Measurements from ENCODE around the gene PNMA6E.
A peak's percentile ranks its signal among the peaks of the same experiment; 100 is the strongest.

Gene PNMA6E

DNA sequence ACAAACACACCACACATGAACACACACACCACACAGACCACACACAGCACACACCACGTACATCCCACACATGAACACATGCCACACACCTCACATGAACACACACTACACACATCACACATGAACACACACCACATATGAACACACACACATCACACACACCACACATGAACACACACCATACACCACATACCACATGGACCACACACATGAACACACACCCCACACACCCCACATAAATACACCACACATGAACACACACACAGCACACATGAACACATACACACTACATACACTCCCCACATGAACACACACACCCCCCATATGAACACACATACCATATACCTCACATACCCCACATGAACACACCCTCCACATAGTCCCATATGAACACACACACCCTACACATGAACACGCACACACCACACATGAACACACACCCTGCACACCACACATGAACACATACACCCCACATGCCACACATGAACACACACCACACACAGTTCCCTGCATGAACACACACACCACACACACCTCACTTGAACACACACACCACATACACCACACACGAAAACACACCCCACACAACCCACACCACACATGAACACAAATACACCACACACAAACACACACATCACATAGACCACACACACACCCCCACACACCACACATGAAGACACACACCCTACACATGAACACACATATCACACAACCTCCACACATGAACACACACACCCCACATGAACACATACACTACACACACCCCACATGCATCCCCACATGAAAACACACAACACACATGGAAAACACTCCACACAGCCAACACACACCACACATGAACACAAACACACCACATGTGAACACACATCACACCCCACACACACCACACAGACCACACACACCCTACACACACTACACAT lies 18.3 kb downstream of the PNMA6E start:
- no peak for DNase-seq

DNA sequence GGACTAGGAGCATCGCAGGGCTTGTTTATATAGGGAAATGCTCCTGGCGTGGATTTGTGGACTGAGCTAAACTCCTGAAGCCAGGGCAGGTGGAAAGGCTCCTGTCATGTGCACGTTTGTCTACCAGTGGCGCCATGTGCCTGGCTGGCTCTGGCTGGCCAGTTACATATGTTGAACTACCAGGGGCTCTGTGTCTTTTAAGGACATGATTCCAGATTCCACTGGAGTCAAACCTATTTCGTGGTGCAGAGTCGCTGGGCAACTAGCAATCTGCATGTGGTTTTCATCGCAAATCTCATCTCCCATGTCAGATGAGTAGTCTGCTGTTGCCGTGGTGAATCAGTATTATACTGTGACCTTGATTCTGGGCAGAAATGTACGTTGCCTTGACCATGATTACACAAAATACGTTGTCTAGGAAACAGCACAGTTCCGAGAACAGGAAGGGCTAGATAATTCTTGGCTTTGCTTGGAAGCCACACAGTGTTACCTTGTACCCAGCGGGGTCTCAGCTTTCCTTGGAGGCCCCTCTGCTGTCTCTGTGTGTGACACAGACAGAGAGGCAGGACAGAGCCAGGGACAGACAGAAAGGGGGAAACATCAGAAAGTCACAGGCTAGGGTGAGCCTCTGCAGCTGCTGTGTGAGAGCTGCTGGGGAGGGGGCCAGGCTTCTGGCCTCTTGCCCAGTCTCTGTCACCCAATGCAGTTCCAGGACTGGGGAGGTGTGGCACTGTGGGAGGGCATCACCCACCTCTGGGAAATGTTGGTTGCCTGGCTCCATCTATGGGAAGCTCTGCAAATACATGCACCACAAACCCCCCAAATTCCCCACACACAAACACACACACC lies 19.2 kb downstream of the PNMA6E start:
- peak; percentile 3 for DNase-seq

DNA sequence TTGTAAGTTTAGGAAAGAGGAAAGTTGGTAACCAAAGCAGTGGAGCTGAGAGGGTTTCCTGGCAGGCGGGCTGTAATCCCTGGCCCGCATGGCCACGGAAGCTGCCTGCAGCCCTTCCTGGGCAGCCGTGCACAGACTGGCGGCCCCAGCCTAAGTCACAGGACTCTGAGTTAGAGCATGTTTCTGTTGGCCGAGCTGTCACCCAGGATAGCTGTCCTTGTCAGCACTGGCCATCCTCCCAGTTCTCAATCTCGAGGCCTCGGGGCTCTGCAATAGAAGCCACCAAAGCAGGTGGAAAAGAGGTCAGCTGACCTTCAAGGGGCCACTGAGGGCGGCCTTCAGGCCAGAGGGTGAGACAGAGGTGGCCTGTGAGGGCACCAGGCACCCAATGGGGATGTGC lies 20.5 kb downstream of the PNMA6E start:
- no peak for DNase-seq

DNA sequence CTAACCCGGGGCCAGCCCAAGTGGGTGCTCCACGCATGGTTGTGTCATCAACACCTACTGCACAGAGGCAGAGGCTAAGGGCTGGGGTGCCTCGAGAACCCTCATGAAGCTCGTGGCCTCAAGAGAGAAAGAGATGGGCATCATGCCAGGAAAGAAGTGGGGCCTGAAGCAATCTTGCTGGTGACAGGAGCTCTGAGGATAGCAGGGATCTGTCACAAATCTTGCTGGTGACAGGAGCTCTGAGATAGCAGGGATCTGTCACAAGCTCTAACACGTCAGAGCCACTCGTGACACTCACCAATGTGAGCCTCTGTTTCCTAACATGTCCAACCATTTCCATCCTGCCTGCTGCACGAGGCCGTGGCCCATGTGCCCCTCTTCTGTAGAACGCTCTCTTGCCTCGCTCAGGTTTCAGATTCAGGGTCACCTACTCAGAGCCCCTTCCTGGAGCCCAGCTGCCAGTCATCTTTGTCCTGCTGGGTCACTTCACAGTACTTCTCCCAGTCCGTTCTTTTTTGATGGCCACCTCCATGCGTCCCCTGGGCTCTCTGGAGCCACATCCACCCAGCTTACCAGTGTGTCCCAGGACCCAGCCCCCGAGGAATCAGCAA lies 21.1 kb downstream of the PNMA6E start:
- DNase-seq: no peak

DNA sequence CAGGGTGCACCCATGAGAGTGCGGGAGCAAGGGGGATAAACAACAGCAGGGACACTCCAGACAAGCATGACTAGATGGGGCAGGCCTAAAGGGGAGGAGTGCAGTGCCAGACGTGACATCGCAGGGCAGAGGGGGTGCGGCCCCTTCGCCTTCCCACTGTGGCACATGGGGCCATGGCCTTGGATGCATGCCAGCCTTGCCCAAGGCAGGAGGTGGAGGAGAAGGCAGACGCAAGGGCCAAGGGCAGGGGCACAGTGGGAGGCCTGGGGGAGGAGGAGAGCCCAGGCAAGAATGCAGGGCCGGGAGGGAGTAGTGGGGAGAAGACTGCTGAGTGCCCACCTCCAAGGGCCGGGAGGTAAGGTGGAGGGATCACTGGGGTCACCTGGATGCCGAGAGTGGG lies 21.6 kb downstream of the PNMA6E start:
- no peak for DNase-seq

DNA sequence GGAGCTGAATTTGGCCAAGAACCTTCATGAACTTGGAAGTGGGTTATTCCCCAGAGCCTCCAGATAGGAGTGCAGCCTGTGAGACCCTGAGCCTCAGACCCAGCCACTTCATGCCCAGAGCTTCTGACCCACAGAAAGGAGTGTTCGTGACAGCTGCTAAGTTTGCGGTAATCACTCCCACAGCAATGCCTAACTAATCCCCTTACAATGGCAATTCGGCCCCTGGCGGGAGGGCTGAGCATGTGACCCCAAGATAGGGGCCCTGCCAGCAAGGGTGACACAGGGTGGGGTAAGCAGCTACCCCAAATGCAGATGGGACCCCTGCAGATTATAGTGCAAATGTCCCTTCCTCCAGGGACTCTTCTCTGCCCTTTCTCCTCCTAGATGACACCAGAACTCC lies 22.5 kb downstream of the PNMA6E start:
- no peak for DNase-seq

DNA sequence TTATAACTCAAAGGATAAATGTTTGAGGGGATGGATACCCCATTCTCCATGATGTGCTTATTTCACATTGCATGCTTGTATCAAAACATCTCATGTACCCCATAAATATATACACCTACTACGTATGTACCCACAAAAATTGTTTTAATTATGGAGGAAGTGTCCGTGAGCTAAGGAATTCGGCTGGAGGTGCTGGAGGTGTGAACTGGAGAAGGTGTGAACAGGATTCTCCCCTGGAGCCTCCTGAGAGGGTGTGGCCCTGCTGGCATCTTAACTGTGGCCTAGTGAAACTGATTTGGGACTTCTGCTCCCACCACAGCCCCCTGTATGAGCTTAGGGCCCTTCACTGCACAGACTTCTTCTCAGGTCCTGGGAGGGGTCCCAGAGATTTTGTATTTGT lies 23.4 kb downstream of the PNMA6E start:
- DNase-seq: no peak

DNA sequence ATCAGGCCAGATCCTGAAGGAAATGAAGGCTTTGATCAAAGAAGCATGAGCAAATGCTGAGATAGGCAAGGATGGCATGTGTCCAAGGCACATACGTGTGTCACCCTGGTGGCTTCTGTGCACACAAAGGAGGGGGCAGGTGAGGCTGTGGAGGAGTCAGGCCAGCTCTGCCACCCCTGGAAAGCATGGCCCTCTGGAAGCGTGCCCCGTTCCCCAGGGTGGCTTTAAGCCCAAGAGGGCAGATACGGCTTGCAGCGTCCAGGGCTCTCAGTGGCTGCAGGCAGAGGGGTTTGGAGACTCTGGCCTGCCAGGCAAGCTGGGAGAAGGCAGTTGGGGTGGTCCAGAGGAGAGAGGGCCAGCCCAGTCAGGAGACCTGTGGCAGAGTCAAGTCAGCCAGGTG lies 25.6 kb downstream of the PNMA6E start:
- no peak for DNase-seq

DNA sequence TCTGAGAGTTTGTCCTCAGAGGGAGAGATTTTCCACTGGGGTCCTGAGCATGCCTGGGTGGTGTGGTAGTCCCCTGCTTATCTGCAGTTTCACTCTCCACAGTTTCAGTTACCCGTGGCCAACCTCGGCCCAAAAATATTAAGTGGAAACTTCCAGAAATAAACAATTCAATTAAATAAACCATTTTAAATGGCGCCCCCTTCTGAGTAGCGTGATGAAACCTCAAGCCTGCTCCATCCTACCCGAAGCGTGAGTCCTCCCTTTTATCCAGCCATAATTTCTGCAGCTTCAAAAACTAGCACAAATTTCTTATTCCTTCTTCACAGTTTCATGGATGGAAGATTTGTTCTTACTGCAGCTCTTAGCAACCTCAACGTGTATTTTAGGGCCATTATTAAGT lies 26.7 kb downstream of the PNMA6E start:
- no peak for DNase-seq

DNA sequence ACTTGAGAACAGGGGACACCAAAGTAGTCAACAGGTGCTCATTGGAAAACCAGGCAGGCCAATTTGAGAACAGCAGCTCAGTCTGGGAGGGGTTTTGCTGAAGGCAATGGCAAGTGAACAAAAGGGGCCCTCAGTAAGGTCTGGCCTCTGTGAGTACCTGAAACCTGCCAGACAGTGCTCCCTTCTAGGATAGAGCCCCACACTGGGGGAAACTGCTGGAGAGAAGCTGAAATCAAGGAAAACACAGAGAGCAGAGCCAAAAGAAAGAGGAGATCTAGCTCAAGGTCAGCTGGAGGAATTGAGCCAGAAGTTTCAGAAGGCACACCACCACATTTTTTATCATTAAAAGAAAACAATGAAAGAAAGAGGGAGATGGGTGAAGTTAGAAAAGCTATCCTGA lies 28.2 kb downstream of the PNMA6E start:
- no peak for DNase-seq

DNA sequence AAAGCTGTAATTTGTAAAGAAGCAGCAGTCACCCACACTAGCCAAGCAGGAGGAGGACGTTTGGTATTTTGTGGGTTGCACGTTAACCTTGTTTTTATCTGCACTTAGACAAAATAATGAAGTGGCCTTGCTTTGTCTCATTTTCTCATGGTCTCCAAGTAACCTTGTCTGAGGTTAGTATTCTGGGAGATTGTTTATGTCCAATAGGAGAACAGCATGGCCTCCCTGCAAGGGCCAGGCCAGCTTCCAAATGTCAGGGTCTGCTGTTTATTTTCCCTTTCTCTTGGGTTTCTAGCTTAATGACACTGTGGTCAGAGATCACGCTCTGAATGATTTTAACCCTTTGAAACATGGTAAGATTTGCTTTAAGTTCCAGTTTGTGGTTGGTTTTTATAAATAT lies 29.9 kb downstream of the PNMA6E start:
- no peak for DNase-seq

DNA sequence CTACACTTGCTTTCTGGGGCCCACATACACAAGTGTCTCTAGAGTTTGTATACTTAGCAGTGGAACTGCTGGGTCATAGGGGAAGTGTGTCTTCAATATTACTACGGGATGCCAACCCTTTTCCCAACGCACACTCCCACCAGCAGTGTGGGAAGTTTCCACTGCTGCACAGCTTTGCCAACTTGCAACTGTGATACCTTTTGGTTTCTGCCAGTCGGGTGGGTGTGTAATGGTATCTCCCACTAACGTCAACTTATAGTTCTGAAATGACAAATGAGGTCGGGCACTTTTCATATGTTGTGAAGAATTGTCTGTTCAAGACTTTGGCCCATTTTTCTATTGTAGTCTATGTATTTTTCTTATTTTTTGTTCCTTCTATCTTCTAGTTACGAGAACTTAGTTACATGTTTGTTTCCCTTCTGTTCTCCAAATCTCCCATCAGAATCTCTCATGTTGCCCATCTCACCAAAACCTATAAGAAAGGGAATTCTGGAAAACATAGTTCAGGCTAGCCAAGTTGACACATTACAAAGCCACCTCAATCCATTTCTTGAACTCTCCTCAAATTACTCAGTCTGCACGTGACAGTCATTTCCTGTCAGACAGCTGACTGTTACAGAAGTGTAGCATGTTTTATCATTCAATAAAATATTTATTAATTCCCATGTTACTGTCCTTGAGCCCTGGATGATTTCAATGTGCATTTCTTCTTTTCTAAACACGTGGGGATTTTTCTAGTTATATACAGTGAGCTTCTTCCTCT lies 30.7 kb downstream of the PNMA6E start:
- DNase-seq: no peak

DNA sequence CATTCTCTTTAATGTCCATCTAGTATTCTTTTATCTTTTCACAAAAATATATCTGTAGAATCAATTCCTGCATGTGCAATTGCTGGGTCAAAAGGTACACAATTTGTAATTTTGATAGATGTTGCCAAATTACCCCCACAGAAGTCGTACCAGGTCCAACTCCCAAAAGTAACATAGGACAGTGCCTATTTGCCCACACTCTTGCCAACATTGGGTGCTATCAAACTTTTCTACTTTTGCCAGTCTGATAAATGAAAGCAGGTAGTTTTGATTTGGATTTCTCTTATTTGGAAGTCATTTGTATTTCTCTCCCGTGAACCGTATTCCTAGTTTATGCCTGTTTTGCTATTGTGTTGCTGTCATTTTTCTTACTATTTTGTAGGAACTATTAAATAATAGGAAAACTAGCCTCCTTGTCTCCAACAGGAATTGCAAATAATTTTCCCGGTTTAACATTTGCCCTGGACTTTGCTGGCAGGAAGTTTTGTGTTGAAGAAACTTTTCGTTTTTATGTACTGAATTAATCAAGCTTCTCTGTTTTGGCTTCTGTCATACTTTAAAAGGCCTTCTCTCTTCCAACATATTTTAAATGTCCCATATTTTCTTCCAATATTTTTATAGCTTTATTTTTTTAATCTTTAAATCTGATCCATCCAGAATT lies 34.1 kb downstream of the PNMA6E start:
- DNase-seq: no peak

DNA sequence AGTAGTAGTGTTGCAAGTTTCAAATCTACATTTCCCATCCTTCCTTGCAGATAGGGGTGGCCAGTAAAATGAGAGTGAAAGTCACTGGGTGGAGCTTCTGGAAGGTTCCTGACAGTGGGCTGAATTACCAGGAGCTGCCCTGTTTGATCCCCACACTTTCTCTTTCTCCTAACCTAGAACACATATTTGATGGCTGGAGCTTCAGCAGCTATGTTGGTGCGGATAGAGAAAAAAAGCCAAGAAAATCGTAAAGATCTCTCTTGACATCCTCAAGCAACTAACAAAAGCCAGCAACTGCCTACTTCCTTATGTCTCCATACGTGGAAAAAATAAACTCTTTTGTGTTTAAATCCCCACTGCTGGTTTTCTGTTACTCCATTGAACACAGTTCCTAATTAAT lies 35.0 kb downstream of the PNMA6E start:
- DNase-seq: no peak

DNA sequence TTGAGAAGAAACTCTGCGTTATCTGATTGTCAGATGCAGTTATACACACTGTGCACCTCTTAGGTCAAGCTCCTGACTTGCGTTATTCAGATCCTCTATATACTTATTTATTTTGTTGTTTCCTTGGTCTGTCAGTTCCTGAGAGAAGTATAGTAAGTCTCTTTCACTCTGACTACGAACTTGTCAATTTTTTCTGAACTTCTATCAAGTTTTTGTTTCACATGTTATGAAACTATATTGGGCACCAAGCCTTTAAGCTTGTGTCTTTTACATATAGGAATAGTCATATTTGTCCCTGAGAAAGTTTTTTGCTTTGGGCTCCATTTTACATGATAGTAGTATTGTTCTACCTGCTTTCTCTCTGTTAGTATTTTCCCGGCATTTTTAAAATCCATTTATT lies 35.5 kb downstream of the PNMA6E start:
- DNase-seq: no peak

DNA sequence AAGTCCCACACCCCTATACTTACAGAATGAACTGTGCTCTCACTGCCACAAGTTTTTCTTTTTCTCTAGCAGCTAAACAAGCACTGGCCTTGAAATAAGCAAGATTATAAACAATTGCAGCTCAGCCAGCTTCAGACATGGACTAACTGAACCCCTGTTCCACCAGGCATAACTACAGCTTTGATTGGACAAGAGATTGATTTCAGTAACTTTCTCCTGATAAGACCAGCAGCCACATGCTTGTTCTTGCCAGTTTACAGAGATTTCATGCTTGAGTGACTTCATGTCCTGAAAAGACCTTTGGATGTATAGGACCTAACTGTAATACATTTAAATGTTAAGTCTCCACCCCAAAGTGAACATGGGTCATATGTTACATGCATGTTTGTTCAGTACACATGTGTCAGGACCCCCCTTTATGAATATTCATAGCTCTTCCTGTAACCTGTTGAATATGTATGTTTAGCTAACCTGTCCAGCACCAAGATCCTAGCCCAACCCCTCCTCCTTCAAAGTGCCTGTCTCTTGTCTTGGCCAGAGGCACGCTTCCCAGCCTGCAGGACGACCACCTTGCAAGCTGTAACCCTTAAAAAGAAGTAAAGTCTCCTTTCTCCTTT lies 39.3 kb downstream of the PNMA6E start:
- no peak for DNase-seq

DNA sequence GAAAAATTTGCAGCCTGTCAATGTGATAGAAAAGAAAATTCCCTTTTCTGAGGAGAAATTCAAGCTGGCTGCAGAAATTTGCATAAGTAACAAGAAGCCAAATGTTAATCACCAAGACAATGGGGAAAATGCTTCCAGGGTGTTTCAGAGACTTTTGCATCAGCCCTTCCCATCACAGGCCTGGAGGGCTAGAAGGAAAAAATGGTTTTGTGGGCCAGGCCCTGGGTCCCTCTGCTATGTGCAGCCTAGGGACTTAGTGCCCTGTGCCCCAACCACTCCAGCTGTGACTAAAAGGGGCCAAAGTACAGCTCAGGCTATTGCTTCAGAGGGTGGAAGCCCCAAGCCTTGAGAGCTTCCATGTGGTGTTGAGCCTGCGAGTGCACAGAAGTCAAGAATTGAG lies 43.3 kb downstream of the PNMA6E start:
- no peak for DNase-seq

DNA sequence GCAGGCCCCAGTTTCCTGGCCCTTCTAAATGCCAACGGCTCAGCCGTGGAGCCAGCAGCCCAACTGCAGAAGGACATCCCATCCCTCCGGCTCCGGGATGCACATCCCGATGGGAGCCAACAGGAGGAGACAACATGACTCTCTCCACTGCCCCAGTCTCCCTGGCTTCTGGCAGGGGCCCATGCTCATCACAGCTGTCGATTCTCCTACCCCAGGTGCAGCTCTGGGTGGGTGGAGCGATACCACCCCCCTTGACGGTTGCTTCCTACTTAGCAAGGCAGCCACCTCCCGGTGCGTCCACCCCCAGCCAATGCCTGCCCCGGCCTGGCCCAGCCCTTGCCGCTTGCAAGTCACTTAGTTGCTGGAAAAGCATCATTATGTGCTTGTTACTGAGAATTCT lies 47.7 kb downstream of the PNMA6E start:
- no peak for DNase-seq

DNA sequence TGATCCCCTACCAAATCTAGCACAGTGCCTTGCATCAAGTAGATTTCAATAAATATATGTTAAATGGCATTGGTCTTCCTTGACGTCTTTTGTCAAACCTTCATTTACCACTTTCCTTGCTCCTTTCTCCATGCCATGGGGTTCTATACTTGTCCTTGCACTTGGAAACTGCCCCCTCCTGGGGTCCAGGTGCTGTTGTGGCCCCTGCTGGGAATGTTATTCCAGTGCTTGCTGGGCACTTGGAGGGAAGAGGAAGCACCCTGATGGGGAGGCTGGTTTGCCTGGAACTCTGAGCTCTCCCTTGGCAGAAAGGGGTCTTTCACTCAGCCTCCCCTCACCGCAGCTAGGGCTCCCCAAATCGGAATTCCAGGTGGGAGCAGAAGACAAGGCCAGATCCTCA lies 48.3 kb downstream of the PNMA6E start:
- no peak for DNase-seq

DNA sequence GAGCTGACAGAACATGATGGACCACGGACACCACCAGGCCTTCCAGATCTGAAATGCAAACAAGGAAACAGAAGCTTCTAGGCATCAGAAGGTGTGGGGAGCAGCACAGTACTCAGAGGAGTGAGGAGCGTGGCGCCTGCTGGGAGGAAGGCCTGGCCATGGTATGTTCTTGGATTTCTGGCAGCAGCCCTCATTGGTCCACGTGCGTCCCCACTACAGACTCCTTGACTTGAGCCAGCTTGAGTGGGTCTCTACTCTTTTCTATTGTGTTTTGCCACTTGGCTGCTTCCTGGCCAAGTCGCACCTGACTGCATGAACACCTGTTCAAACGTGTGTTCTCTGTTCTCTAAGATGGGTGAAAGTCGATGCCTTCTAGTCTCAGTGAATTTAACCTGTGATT lies 49.2 kb downstream of the PNMA6E start:
- no peak for DNase-seq

DNA sequence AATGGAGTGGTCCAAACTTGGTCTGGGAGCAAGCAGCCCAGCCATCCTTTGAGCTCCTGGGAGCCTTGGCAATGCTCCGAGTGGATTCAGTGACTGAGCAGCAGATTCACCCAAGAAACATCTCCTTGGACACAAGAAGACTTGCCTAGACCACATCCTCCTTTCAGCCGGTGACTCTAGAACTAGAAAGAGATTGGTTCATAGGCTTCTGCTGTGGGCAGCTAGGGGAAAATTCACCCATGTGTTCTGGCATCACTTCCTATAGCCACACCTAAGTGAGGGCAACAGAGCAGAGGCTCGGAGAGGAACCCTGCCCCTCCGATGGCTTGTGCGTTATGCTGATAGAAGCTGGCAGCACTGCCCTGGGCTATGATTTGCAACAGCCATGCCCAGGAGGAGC lies 51.2 kb downstream of the PNMA6E start:
- DNase-seq: no peak

DNA sequence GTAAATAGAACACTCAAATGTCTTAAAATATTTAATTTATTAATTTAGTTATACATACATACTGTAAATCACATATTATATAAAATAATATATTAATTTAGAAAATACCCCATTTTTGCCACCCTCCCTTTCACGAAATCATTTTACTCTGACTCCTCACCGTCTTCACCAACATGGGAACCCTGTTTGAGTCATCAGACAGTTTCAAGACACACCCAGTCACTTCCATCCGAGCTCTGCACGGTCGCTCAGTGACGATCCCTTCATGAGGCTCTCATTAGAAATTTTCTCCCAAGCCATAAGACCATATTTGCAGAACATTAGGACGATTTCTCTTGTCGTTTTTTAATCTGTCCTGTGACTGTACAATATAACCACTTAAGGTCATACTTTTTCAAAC lies 52.7 kb downstream of the PNMA6E start:
- no peak for DNase-seq
